ENCODE data around the gene SLC35F2. TPM values are rescaled to one million over a fixed set of nuclear protein-coding genes. Genes with fewer than 3 reads are reported as not detected.

The SLC35F2 gene
- total RNA-seq, 1 donor from 2014 or later: 3.5 TPM

DNA sequence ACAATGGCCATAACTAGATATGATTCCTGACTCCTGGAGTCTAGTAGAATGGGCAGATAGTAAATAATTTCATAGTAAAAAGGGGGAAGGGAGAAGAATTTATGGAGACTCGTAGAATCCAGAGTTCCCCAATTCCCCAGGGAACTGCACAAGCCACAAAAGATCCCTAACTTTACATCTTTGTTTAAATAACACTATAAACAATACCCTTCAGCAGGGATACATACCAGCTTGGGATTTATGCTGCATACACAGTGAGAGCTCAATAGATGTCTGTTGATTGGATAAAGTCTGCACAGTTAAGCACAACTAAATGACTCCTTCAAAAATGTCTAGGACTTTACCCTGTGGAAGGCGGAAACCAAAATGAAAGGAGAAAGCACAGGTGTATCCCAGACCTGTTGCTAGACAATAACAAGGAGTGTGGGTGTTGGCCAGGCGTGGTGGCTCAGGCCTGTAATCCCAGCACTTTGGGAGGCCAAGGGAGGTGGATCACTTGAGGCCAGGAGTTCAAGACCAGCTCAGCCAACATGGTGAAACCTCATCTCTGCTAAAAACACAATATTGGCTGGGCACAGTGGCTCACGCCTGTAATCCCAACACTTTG is 6.8 kb downstream of the SLC35F2 start:
- no peaks in the 10 kb centered on the region for H3K4me1 Mint-ChIP-seq (ENCODE audit: low read depth, unreplicated experiment)
- H3K36me3 Mint-ChIP-seq (ENCODE audit: unreplicated experiment): no peaks in the 10 kb centered on the region
- H3K27me3 Mint-ChIP-seq (ENCODE audit: unreplicated experiment): no peaks in the 10 kb centered on the region
- no peak for DNase-seq
- no peak overlapping the region for H3K4me3 Mint-ChIP-seq (ENCODE audit: unreplicated experiment)
- no peak overlapping the region for H3K27ac Mint-ChIP-seq (ENCODE audit: unreplicated experiment)
- TF ChIP-seq, protein P1, sequence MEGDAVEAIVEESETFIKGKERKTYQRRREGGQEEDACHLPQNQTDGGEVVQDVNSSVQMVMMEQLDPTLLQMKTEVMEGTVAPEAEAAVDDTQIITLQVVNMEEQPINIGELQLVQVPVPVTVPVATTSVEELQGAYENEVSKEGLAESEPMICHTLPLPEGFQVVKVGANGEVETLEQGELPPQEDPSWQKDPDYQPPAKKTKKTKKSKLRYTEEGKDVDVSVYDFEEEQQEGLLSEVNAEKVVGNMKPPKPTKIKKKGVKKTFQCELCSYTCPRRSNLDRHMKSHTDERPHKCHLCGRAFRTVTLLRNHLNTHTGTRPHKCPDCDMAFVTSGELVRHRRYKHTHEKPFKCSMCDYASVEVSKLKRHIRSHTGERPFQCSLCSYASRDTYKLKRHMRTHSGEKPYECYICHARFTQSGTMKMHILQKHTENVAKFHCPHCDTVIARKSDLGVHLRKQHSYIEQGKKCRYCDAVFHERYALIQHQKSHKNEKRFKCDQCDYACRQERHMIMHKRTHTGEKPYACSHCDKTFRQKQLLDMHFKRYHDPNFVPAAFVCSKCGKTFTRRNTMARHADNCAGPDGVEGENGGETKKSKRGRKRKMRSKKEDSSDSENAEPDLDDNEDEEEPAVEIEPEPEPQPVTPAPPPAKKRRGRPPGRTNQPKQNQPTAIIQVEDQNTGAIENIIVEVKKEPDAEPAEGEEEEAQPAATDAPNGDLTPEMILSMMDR (IDR thresholded peaks at IDR 0.05; ENCODE audit: partially characterized antibody, unreplicated experiment): no peak
- peaks cover 3% of the 10 kb centered on the region for H3K9me3 Mint-ChIP-seq (ENCODE audit: unreplicated experiment)

DNA sequence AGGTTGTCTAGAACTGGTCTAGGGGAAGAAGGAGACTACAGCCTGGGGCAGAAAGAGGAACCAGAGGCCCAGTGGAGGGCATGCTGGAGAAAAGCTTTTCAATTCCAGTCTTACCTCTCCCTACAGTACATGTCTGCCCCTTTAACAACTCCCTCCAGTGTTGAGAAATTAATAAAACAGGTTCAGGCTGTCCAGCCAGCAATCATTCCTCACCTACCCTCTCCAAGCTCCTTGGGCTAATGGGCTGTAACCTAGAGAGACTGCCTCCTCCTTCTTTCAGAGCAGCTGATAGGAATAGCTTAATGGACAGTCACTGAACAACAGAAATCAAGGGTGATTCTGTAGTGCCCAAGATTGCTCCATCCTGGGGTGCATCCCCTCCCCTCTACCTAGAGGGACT is 8.8 kb downstream of the SLC35F2 start:
- no peak overlapping the region for H3K4me3 Mint-ChIP-seq (ENCODE audit: unreplicated experiment)

DNA sequence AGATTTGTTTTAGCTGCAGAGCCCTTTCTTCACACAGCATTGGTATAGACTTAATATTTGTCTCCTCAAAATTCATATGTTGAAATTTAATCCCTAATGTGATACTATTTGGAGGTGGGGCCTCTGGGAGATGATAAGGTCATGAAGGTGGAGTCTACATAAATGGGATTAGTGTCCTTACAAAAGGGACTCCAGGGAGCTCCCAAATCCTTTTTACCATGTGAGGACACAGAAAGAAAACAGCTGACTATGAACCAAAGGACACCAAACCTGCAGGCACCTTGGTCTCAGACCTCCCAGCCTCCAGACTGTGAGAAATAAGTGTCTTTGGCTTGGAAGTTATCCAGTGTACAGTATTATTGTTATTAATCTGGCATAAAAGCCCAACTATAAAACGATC is 10.2 kb downstream of the SLC35F2 start:
- Mint-ChIP-seq H3K27ac (ENCODE audit: unreplicated experiment) (no peak overlapping the region), H3K9me3 (ENCODE audit: unreplicated experiment) (peaks cover 3% of the 10 kb centered on the region), H3K4me3 (ENCODE audit: unreplicated experiment) (no peak overlapping the region), H3K36me3 (ENCODE audit: unreplicated experiment) (no peaks in the 10 kb centered on the region), H3K4me1 (ENCODE audit: low read depth, unreplicated experiment) (no peaks in the 10 kb centered on the region), H3K27me3 (ENCODE audit: unreplicated experiment) (no peaks in the 10 kb centered on the region)
- DNase-seq: no peak
- TF ChIP-seq, protein P1 (IDR thresholded peaks at IDR 0.05; ENCODE audit: partially characterized antibody, unreplicated experiment): no peak

More for the DNA sequence above, 8.8 kb downstream of the SLC35F2 start:
- Mint-ChIP-seq H3K4me1 (ENCODE audit: low read depth, unreplicated experiment) (no peaks in the 10 kb centered on the region), H3K9me3 (ENCODE audit: unreplicated experiment) (peaks cover 3% of the 10 kb centered on the region), H3K36me3 (ENCODE audit: unreplicated experiment) (no peaks in the 10 kb centered on the region), H3K27me3 (ENCODE audit: unreplicated experiment) (no peaks in the 10 kb centered on the region), H3K27ac (ENCODE audit: unreplicated experiment) (no peak overlapping the region)
- TF ChIP-seq, protein P1 (IDR thresholded peaks at IDR 0.05; ENCODE audit: partially characterized antibody, unreplicated experiment): no peak
- no peak for DNase-seq

DNA sequence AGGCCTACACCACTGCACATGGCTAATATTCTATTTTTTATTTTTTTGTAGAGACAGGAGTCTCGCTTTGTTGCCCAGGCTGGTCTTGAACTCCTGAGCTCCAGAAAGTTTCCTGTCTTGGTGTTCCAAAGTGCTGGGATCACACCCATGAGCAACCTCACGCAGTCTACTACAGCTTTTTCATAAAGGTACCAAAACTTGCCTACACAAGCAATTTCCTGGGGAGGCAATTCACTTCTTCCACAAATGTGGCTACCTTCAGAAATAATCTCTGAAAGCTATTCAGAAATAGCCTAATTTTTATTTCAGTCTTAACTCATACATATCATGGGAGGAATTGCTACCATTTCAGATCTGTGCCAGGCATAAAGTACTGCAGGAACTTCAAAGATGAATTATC is 11.4 kb downstream of the SLC35F2 start:
- Mint-ChIP-seq H3K27me3 (ENCODE audit: unreplicated experiment) (no peaks in the 10 kb centered on the region), H3K4me3 (ENCODE audit: unreplicated experiment) (no peak overlapping the region), H3K4me1 (ENCODE audit: low read depth, unreplicated experiment) (no peaks in the 10 kb centered on the region), H3K9me3 (ENCODE audit: unreplicated experiment) (no peaks in the 10 kb centered on the region), H3K36me3 (ENCODE audit: unreplicated experiment) (no peaks in the 10 kb centered on the region), H3K27ac (ENCODE audit: unreplicated experiment) (no peak overlapping the region)
- no peak for DNase-seq
- TF ChIP-seq, protein P1 (IDR thresholded peaks at IDR 0.05; ENCODE audit: partially characterized antibody, unreplicated experiment): no peak

DNA sequence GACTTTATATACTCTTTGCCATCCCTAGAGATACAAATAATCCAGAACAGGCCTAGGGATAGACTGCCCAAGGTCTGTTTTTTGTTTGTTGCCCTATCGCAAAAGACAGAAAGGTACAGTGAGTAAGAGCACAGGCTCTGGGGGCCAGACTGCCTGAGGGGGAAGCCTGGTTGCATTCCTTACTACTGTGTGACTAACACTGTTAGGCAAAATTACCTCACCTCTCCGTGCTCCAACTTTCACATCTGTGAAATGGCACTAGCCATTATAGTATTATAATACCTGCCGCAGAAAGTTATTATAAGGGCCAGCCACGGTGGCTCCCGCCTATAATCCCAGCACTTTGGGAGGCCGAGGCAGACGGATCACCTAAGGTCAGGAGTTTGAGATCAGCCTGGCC is 14.5 kb downstream of the SLC35F2 start:
- no peak overlapping the region for H3K27ac Mint-ChIP-seq (ENCODE audit: unreplicated experiment)
- H3K4me1 Mint-ChIP-seq (ENCODE audit: low read depth, unreplicated experiment): no peaks in the 10 kb centered on the region
- H3K9me3 Mint-ChIP-seq (ENCODE audit: unreplicated experiment): no peaks in the 10 kb centered on the region
- no peak overlapping the region for H3K4me3 Mint-ChIP-seq (ENCODE audit: unreplicated experiment)
- no peak for DNase-seq
- H3K27me3 Mint-ChIP-seq (ENCODE audit: unreplicated experiment): no peaks in the 10 kb centered on the region
- H3K36me3 Mint-ChIP-seq (ENCODE audit: unreplicated experiment): no peaks in the 10 kb centered on the region
- TF ChIP-seq, protein P1 (IDR thresholded peaks at IDR 0.05; ENCODE audit: partially characterized antibody, unreplicated experiment): no peak
